ENCODE measurements around the gene NOX5. TPM values are rescaled to one million over a fixed set of nuclear protein-coding genes. Genes with fewer than 3 reads are reported as not detected.

NOX5 gene
- total RNA-seq, 6 experiments from 2014 or later = 0.06 to 0.15 (median 0.11) TPM; not detected in 3

DNA sequence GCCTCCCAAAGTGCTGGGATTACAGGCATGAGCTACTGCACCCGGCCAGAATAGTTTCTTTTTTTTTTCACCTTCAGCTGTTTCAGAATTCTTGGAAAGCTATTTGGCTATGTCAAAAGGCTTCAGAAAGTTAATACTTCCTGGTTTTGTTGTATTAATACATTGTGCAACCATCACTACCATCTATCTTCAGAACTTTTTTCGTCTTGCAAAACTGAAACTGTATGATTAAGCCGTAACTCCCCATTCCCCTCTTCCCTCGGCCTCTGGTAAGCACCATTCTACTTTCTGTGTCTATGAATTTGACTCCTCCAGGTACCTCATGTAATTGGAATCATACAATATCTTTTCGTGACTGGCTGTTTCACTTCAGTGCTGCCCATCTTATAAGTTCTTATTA, 5.2 kb upstream of the NOX5 start:
- WGBS (ENCODE audit: insufficient coverage, low coverage, low lambda C conversion rate, missing lambda C conversion rate) = 70% methylated on average over 5 of the region's 5 CpGs
- no peaks in the 10 kb centered on the region for H3K36me3 ChIP-seq
- peaks cover 0 to 3% (median 0%) of the 10 kb centered on the region in 4 donors for H3K4me1 ChIP-seq
- no peak for TF ChIP-seq POLR2A (IDR thresholded peaks at IDR 0.05)
- intact Hi-C loops (cut with DNase I) = no loop called here
- H3K27me3 ChIP-seq = no peaks in the 10 kb centered on the region
- DNase-seq (no peak), ATAC-seq (no peak)
- H3K4me3 ChIP-seq = no peak overlapping the region
- no peak overlapping the region for H3K27ac ChIP-seq
- no peaks in the 10 kb centered on the region for H3K9me3 ChIP-seq

- intact Hi-C loops (cut with DNase I) = no loop called here
Observed at GRCh38 chr15:69011641-69012040, 2.9 kb upstream of the NOX5 start.

DNA sequence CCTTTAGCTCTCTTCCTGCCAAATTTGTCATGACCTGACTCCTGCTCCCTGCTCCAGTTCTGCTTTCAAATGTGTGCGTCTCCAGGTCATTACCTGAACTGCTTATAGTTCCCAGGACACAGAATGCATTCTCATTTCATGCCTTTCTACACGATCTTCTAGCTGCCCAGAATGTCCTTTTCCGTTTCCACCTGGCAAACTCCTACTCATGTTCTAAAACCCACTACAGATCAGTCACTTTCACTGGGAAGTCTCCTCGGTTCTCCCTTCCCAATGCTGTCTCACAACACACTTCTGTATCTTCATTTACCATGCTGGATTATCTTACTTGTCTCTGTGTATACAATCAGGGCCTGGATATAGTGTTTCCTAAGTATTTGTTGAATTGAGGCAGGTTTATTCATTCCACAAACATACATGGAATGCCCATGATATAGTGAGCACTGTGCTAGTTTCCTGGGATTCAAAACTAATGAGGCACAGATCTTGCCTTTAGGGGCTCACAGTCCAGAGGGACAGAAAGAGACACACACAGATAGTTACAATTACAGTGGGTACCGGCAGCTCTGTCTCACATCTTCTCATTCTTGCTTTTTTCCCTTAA, 1.6 kb upstream of the NOX5 start:
- intact Hi-C loops (cut with DNase I) = no loop called here
- Histone ChIP-seq H3K4me1 (peaks cover 0 to 3% (median 0%) of the 10 kb centered on the region in 4 donors), H3K4me3 (no peak overlapping the region), H3K27me3 (no peaks in the 10 kb centered on the region), H3K27ac (no peak overlapping the region), H3K9me3 (no peaks in the 10 kb centered on the region), H3K36me3 (no peaks in the 10 kb centered on the region)
- no peak for TF ChIP-seq POLR2A (IDR thresholded peaks at IDR 0.05)
- TF ChIP-seq, protein P1, sequence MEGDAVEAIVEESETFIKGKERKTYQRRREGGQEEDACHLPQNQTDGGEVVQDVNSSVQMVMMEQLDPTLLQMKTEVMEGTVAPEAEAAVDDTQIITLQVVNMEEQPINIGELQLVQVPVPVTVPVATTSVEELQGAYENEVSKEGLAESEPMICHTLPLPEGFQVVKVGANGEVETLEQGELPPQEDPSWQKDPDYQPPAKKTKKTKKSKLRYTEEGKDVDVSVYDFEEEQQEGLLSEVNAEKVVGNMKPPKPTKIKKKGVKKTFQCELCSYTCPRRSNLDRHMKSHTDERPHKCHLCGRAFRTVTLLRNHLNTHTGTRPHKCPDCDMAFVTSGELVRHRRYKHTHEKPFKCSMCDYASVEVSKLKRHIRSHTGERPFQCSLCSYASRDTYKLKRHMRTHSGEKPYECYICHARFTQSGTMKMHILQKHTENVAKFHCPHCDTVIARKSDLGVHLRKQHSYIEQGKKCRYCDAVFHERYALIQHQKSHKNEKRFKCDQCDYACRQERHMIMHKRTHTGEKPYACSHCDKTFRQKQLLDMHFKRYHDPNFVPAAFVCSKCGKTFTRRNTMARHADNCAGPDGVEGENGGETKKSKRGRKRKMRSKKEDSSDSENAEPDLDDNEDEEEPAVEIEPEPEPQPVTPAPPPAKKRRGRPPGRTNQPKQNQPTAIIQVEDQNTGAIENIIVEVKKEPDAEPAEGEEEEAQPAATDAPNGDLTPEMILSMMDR (IDR thresholded peaks at IDR 0.05) = no peak
- DNase-seq (no peak), ATAC-seq (no peak)
- WGBS (ENCODE audit: insufficient coverage, low coverage, low lambda C conversion rate, missing lambda C conversion rate) = 81% methylated on average over 5 of the region's 5 CpGs

More at GRCh38 chr15:69011641-69012040, 2.9 kb upstream of the NOX5 start:
- WGBS (ENCODE audit: insufficient coverage, low coverage, low lambda C conversion rate, missing lambda C conversion rate) = 70% methylated on average over 3 of the region's 3 CpGs
- Histone ChIP-seq H3K4me1 (peaks cover 0 to 3% (median 0%) of the 10 kb centered on the region in 4 donors), H3K36me3 (no peaks in the 10 kb centered on the region), H3K27me3 (no peaks in the 10 kb centered on the region), H3K4me3 (no peak overlapping the region), H3K9me3 (no peaks in the 10 kb centered on the region), H3K27ac (no peak overlapping the region)
- ATAC-seq (no peak), DNase-seq (no peak)
- TF ChIP-seq, protein P1 (IDR thresholded peaks at IDR 0.05) = no peak
- no peak for TF ChIP-seq POLR2A (IDR thresholded peaks at IDR 0.05)

- H3K9me3 ChIP-seq = no peaks in the 10 kb centered on the region
- no peaks in the 10 kb centered on the region for H3K27me3 ChIP-seq
- intact Hi-C loops (cut with DNase I) = no loop called here
- no peak for TF ChIP-seq POLR2A (IDR thresholded peaks at IDR 0.05)
- TF ChIP-seq, protein P1 (IDR thresholded peaks at IDR 0.05) = no peak
- 74% methylated on average over 4 of the region's 4 CpGs for WGBS (ENCODE audit: insufficient coverage, low coverage, low lambda C conversion rate, missing lambda C conversion rate)
- no peak for ATAC-seq
- DNase-seq = no peak
- no peak overlapping the region for H3K27ac ChIP-seq
- H3K4me1 ChIP-seq = peaks cover 0 to 3% (median 0%) of the 10 kb centered on the region in 4 donors
- no peaks in the 10 kb centered on the region for H3K36me3 ChIP-seq
- H3K4me3 ChIP-seq = no peak overlapping the region
Observed at GRCh38 chr15:69013726-69014406, 629 bp upstream of the NOX5 start.

DNA sequence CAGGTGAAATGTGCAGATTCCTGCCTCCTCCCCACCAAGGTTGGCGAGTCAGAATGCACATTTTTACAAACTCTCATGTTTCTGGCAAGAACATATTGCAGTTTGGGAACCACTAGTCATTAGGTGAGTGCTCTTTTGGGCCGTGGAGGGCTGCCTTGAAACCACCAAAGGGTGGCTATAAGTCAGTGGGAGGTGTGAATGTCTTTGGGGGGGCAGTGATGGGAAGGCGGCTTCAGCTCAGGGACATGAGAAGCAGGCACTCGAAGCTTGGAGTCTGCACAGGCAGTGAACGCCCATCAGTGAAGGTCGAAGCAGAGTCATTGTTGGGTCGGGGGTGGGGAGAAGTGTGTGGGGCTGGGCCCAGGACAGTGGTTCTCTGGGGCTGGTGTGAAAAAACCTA, 1.1 kb downstream of the NOX5 start:
- Histone ChIP-seq H3K4me3 (no peak overlapping the region), H3K9me3 (no peaks in the 10 kb centered on the region), H3K36me3 (no peaks in the 10 kb centered on the region), H3K4me1 (peaks cover 0 to under 1% (median 0%) of the 10 kb centered on the region in 4 donors), H3K27ac (no peak overlapping the region), H3K27me3 (no peaks in the 10 kb centered on the region)
- 63% methylated on average over 6 of the region's 7 CpGs for WGBS (ENCODE audit: insufficient coverage, low coverage, low lambda C conversion rate, missing lambda C conversion rate)
- DNase-seq (no peak), ATAC-seq (no peak)
- intact Hi-C loops (cut with DNase I) = no loop called here
- TF ChIP-seq, protein P1 (IDR thresholded peaks at IDR 0.05) = no peak
- no peak for TF ChIP-seq POLR2A (IDR thresholded peaks at IDR 0.05)
